Uterus (tissue), 2 donors: ENCODE measurements around the gene KRT74.

Experiments used
- CTCF ChIP-seq, 4 experiments: fragments of 200-600 bp in 2 of 4; fragments of 450-650 bp in 2 of 4; sonication (generic) in 2 of 4; IDR thresholded peaks; one replicate each; pipeline ENCODE4 v1.5.1; 2016 to 2019; ENCODE audit warnings: antibody characterized with exemption in 4 of 4, mild to moderate bottlenecking in 2 of 4, moderate library complexity in 1 of 4
- POLR2A ChIP-seq, 2 donors: fragments of 450-650 bp; IDR thresholded peaks; one replicate each; pipeline ENCODE4 v1.6.1; 2016; ENCODE audit warnings: antibody characterized with exemption in 2 of 2, mild to moderate bottlenecking in 1 of 2, moderate library complexity in 1 of 2

GRCh38 chr12:52598966-52599365 is 25.3 kb upstream of the KRT74 start:
- TF ChIP-seq CTCF (IDR thresholded peaks at IDR 0.05), result no peak
- no peak for TF ChIP-seq POLR2A (IDR thresholded peaks at IDR 0.05)
